GM23338 (cell line): ENCODE measurements around the gene PIK3C3. TPM values are rescaled to one million over a fixed set of nuclear protein-coding genes. Genes with fewer than 3 reads are reported as not detected.

Experiments
- ATAC-seq: fragments of 200-7000 bp; cut with Tn5 transposase; 3 replicates; pipeline ENCODE4 v1.9.1; 2020
- DNase-seq: peaks from one replicate; pipeline ENCODE4 v3.0.0-alpha.2; 2015; ENCODE audit warnings: low spot score
- H2AFZ ChIP-seq: fragments of 200-600 bp; sonication (generic); 2 replicates; pipeline ENCODE4 v1.8.0; 2016; ENCODE audit warnings: antibody characterized with exemption, mild to moderate bottlenecking, moderate library complexity
- H3F3A ChIP-seq: fragments of 200-600 bp; sonication (generic); replicated peaks from 2 replicates; pipeline ENCODE4 v1.8.0; 2017; ENCODE audit warnings: antibody characterized with exemption, mixed run types, low read depth
- H3K27ac ChIP-seq: fragments of 200-600 bp; sonication (generic); 2 replicates; pipeline ENCODE4 v1.6.1; 2016; ENCODE audit warnings: low read depth
- H3K27me3 ChIP-seq: fragments of 200-600 bp; sonication (generic); 2 replicates; pipeline ENCODE4 v1.8.0; 2016; ENCODE audit warnings: mild to moderate bottlenecking, mixed run types, moderate library complexity; ENCODE audit not compliant: insufficient read depth
- H3K36me3 ChIP-seq: fragments of 200-600 bp; sonication (generic); 2 replicates; pipeline ENCODE4 v1.8.0; 2016; ENCODE audit warnings: mild to moderate bottlenecking; ENCODE audit not compliant: insufficient read depth
- H3K4me1 ChIP-seq: fragments of 200-600 bp; sonication (generic); 2 replicates; pipeline ENCODE4 v1.8.0; 2016; ENCODE audit warnings: mild to moderate bottlenecking, moderate library complexity; ENCODE audit not compliant: insufficient read depth
- H3K4me2 ChIP-seq: fragments of 200-600 bp; sonication (generic); 2 replicates; pipeline ENCODE4 v1.7.1; 2017; ENCODE audit warnings: mixed run types
- H3K4me3 ChIP-seq: fragments of 200-600 bp; sonication (generic); 2 replicates; pipeline ENCODE4 v1.6.1; 2016; ENCODE audit warnings: mixed run types
- H3K79me2 ChIP-seq: fragments of 200-600 bp; sonication (generic); replicated peaks from 2 replicates; pipeline ENCODE4 v1.8.0; 2017; ENCODE audit warnings: mild to moderate bottlenecking; ENCODE audit not compliant: insufficient read depth
- H3K9me2 ChIP-seq: fragments of 200-600 bp; sonication (generic); 2 replicates; pipeline ENCODE4 v1.8.0; 2017; ENCODE audit not compliant: insufficient read depth
- H4K20me1 ChIP-seq: fragments of 200-600 bp; sonication (generic); replicated peaks from 2 replicates; pipeline ENCODE4 v1.8.0; 2017; ENCODE audit warnings: mild to moderate bottlenecking; ENCODE audit not compliant: insufficient read depth
- H3K27ac Mint-ChIP-seq: 2 replicates; pipeline ENCODE4 v1.8.0; 2020; ENCODE audit warnings: inconsistent platforms, mild to moderate bottlenecking, moderate library complexity, mixed read lengths
- H3K27me3 Mint-ChIP-seq: 3 replicates; pipeline ENCODE4 v1.8.0; 2022; ENCODE audit warnings: low read depth, mild to moderate bottlenecking, moderate library complexity, mixed read lengths, inconsistent platforms; ENCODE audit not compliant: insufficient read depth, poor library complexity
- H3K36me3 Mint-ChIP-seq: 3 replicates; pipeline ENCODE4 v1.8.0; 2021; ENCODE audit warnings: low read depth, mild to moderate bottlenecking, inconsistent platforms, moderate library complexity, mixed read lengths
- H3K4me1 Mint-ChIP-seq: 3 replicates; pipeline ENCODE4 v1.8.0; 2020; ENCODE audit warnings: mild to moderate bottlenecking, inconsistent platforms, mixed read lengths
- H3K4me3 Mint-ChIP-seq: 3 replicates; pipeline ENCODE4 v1.8.0; 2021; ENCODE audit warnings: moderate library complexity, mild to moderate bottlenecking, inconsistent platforms, mixed read lengths
- H3K9me3 Mint-ChIP-seq: 3 replicates; pipeline ENCODE4 v1.8.0; 2020; ENCODE audit warnings: moderate library complexity, mild to moderate bottlenecking, inconsistent platforms, mixed read lengths
- EZH2 ChIP-seq: fragments of 200-600 bp; sonication (generic); IDR thresholded peaks from one replicate; pipeline ENCODE4 v1.8.0; 2017; ENCODE audit warnings: antibody characterized with exemption, mild to moderate bottlenecking, low read depth; ENCODE audit not compliant: unreplicated experiment
- JUNB ChIP-seq: IDR thresholded peaks from one replicate; pipeline ENCODE4 v1.6.1; 2016; ENCODE audit warnings: antibody characterized with exemption; ENCODE audit not compliant: unreplicated experiment
- REST ChIP-seq: IDR thresholded peaks from one replicate; pipeline ENCODE4 v1.6.1; 2018; ENCODE audit warnings: antibody characterized with exemption; ENCODE audit not compliant: unreplicated experiment
- ZNF114 ChIP-seq: fragments of 250-450 bp; sonication (Bioruptor Pico); IDR thresholded peaks from 2 replicates; pipeline ENCODE4 v1.5.0; 2020; ENCODE audit warnings: mild to moderate bottlenecking, moderate library complexity
- polyA plus RNA-seq: library from polyadenylated mRNA; unstranded; fragments of >200 nt; fragmentation: Nextera tagmentation; extraction: Ambion mirVana; gene quantifications from 2 replicates; pipeline ENCODE4 v1.2.1, GENCODE V29; 2016
- total RNA-seq: library from RNA; depleted of rRNA; stranded (reverse); fragments of >200 nt; shearing (Covaris generic); gene quantifications from 2 replicates; pipeline ENCODE4 v1.2.3, GENCODE V29; 2014
- TF ChIP-seq, protein P1 (sequence below): fragments of 250-450 bp; sonication (Bioruptor Pico); IDR thresholded peaks from 2 replicates; pipeline ENCODE4 v1.5.0; 2020; ENCODE audit warnings: mild to moderate bottlenecking, moderate library complexity

PIK3C3 gene
- total and polyA plus RNA-seq, 2 experiments from 2014 or later: 25.9 to 35.4 TPM

DNA sequence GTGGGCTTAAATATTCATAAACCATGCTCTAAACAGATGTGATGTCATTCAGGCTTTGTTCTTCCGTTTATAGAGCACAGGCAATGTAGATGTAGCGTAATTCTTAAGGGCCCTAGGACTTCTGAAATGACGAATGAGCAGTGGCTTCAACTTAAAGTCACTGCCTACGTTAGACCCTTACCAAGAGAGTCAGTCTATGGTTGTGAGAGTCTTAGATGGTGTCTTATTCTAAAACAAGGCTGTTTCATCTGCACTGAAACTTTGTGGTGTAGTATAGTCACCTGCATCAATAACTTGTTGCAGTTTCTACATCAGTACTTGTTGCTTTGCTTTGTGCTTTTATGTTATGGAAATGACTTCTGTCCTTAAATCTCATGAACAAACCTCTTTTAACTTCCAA, 56.0 kb downstream of the PIK3C3 start (continued):
- TF ChIP-seq, protein P1, sequence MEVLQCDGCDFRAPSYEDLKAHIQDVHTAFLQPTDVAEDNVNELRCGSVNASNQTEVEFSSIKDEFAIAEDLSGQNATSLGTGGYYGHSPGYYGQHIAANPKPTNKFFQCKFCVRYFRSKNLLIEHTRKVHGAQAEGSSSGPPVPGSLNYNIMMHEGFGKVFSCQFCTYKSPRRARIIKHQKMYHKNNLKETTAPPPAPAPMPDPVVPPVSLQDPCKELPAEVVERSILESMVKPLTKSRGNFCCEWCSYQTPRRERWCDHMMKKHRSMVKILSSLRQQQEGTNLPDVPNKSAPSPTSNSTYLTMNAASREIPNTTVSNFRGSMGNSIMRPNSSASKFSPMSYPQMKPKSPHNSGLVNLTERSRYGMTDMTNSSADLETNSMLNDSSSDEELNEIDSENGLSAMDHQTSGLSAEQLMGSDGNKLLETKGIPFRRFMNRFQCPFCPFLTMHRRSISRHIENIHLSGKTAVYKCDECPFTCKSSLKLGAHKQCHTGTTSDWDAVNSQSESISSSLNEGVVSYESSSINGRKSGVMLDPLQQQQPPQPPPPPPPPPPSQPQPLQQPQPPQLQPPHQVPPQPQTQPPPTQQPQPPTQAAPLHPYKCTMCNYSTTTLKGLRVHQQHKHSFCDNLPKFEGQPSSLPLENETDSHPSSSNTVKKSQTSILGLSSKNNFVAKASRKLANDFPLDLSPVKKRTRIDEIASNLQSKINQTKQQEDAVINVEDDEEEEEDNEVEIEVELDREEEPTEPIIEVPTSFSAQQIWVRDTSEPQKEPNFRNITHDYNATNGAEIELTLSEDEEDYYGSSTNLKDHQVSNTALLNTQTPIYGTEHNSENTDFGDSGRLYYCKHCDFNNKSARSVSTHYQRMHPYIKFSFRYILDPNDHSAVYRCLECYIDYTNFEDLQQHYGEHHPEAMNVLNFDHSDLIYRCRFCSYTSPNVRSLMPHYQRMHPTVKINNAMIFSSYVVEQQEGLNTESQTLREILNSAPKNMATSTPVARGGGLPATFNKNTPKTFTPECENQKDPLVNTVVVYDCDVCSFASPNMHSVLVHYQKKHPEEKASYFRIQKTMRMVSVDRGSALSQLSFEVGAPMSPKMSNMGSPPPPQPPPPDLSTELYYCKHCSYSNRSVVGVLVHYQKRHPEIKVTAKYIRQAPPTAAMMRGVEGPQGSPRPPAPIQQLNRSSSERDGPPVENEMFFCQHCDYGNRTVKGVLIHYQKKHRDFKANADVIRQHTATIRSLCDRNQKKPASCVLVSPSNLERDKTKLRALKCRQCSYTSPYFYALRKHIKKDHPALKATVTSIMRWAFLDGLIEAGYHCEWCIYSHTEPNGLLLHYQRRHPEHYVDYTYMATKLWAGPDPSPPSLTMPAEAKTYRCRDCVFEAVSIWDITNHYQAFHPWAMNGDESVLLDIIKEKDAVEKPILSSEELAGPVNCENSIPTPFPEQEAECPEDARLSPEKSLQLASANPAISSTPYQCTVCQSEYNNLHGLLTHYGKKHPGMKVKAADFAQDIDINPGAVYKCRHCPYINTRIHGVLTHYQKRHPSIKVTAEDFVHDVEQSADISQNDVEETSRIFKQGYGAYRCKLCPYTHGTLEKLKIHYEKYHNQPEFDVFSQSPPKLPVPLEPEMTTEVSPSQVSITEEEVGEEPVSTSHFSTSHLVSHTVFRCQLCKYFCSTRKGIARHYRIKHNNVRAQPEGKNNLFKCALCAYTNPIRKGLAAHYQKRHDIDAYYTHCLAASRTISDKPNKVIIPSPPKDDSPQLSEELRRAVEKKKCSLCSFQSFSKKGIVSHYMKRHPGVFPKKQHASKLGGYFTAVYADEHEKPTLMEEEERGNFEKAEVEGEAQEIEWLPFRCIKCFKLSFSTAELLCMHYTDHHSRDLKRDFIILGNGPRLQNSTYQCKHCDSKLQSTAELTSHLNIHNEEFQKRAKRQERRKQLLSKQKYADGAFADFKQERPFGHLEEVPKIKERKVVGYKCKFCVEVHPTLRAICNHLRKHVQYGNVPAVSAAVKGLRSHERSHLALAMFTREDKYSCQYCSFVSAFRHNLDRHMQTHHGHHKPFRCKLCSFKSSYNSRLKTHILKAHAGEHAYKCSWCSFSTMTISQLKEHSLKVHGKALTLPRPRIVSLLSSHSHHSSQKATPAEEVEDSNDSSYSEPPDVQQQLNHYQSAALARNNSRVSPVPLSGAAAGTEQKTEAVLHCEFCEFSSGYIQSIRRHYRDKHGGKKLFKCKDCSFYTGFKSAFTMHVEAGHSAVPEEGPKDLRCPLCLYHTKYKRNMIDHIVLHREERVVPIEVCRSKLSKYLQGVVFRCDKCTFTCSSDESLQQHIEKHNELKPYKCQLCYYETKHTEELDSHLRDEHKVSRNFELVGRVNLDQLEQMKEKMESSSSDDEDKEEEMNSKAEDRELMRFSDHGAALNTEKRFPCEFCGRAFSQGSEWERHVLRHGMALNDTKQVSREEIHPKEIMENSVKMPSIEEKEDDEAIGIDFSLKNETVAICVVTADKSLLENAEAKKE: no peak
- TF ChIP-seq EZH2: no peak
- no peak for TF ChIP-seq JUNB
- no peak for TF ChIP-seq REST
- TF ChIP-seq ZNF114: no peak

DNA sequence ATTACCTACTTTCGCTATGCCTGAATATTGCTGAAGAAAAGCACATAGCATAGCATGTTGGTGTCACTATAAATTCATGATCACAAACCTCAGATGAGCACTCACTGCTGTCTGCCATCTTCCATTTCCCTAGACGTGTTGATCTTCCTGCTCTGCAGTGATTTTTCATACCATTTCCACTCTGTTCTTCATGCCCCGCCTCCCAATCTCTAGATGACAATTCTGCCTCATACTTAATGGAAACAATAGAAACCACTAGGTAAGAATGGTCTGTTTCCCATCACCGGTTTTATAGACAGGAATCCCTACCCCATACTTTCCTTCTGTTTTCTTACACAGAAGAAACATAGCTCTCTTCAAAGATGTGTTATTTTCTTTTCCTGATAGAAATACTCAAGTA, 63.8 kb downstream of the PIK3C3 start:
- Histone ChIP-seq H3F3A (no peaks in the 10 kb centered on the region), H3K79me2 (no peaks in the 10 kb centered on the region), H4K20me1 (no peaks in the 10 kb centered on the region), H3K4me1 (no peaks in the 10 kb centered on the region), H3K9me2 (no peaks in the 10 kb centered on the region), H3K4me2 (no peak overlapping the region), H3K27me3 (no peaks in the 10 kb centered on the region), H3K4me3 (no peak overlapping the region), H3K27ac (no peak overlapping the region; the same call in 1 of the 2 replicates), H3K36me3 (no peaks in the 10 kb centered on the region; the same call in 1 of the 2 replicates), H2AFZ (no peak overlapping the region)
- DNase-seq: no peak
- H3K27ac Mint-ChIP-seq: no peak overlapping the region
- peaks cover 8% of the 10 kb centered on the region; the same call in 2 of the 3 replicates for H3K36me3 Mint-ChIP-seq
- H3K4me3 Mint-ChIP-seq: no peak overlapping the region
- no peaks in the 10 kb centered on the region for H3K27me3 Mint-ChIP-seq
- H3K9me3 Mint-ChIP-seq: no peaks in the 10 kb centered on the region
- no peak for ATAC-seq
- no peaks in the 10 kb centered on the region for H3K4me1 Mint-ChIP-seq
- no peak for TF ChIP-seq REST
- no peak for TF ChIP-seq EZH2
- TF ChIP-seq JUNB: no peak
